CD4-positive, alpha-beta T cell treated with Interleukin-15 for 1 hour (primary cell): ENCODE data around the gene PITX2.

ENCODE experiments used
- DNase-seq: peaks from one replicate; pipeline ENCODE4 v3.0.0-alpha.2; 2020

PITX2 gene

DNA sequence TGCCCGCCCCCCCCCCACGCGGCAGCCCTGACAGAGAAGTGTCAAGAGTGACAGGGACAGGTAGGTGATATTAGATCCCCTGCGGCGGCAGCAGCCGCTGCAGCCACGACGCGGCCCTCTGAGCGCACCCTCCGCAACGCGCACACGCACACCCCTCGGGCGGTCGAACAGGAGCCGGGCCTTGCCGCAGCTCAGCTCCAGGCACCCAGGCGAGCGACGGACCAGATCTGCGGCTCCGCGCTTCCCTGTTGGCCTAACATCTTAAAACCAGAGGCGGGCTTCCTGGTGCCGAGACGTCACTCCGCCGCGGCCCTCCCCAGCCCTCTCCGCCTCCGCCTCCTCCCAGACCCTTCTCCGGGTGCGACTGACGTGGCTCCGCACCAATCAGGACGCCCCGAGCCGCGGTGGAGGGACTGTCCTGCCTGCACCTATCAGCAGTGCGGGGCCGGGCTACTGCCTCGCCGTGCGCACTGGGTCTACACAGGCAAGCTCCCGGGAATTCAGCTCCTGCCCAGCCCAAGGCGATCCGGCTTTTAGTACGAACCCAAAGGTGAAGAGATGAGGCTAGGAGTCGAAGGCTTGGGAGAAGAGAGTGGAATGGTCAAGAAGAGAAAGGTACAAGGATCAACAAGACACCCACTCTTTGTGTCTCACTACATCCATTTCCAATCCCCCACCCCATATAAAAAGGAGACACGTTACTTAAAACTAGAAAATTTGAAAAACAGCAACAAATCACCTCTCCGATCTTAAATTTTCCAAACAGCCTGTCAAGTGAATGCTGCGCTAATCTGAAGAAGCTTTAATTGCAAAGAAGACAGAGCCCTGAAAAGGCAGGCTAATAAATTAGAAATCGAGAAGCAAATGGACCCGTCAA lies at the start of gene PITX2:
PITX2 (minus strand) TSS at position 237 of the 877 bp plus-strand sequence. CDS start 617 bp downstream, outside the sequence.
- DNase-seq, result no peak

DNA sequence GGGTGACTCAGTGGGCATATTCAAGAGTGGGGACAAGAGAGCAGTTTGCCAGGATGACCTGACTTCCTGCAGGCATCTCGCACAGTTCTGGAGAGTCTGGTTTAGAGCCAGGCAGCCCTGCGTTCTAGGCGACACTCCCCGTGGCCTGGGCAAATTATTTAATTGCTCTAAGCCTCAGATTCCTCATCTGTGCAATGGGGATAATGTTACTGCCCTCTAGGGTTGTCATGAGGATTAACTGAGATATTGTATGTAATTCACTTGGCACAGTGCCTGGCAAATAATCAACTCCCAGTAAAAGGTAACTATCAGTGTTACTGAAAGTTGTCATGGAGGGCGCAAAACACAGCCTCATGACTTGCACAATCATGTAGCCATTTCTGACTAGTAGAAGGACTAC lies 48.8 kb upstream of the PITX2 start:
- no peak for DNase-seq

DNA sequence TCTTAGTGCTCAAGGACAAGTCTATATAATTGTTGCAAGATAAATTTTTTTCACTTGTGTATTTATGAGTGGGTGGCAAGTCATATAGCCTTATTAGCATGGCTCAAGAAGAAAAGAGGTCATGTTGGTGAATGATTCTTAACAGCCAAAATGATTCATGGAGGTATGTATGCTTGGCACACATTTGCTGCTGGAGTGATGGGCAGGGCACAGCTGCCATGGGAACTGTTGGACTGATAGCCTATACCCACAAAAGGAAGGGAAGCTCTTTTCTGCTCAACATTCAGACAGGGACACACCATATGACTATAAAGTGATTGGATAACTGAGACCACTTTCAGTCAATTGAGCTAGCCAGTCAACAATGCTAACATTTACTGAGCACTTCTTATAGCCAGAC lies 46.8 kb upstream of the PITX2 start:
- no peak for DNase-seq

DNA sequence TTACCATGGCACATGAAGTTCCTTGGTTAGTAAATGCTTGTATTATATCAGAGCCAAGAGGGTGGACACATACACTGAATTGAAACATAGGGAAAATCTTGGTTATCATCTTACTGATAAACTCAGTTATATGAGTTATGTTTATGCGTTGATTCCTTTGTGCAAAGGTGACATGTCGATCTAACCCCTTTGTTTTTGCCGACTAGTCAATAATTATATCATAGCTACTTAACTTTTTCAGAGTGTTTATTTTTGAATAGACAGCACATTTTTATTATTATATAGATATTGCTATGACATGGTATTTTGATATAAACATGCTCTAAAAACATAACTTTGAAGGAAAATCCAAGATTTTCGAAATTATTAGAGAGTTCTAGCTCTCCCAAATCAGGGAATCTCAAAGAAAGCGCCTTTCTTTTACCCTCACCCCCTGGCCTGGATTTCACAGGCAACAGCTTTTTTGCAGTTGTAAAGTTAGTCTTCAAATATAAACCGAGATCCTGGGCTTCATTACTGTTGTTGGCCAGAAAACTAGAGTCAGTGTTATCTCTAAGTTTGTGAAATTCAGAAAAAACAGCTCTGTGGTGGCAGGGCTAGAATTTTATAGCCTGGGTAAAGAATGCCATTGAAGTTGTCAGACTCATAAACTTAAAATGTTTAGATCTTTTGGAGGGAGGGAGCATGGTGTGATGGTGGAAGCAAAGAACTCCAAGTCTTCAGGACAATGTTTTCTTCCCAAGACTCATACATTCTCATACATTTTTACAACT lies 45.8 kb upstream of the PITX2 start:
- DNase-seq, result no peak

DNA sequence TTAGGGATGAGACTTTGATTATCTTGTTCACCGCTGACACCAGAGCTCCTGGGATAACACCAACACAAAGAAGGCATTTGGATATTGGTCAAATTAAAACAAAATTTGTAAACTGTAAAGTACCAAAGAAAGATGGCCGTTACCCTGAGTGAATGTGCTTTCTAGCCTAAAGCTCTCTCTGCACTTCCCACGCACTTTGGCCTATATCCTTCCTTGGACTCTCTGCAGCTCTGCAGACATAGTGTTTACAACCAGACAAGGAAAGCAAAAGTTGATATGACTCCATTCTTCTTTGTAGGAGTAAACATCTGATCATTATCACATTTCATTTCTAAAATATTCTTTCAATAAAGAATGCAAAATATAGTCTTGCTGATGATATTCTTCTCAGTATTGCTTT lies 44.8 kb upstream of the PITX2 start:
- DNase-seq, result no peak

DNA sequence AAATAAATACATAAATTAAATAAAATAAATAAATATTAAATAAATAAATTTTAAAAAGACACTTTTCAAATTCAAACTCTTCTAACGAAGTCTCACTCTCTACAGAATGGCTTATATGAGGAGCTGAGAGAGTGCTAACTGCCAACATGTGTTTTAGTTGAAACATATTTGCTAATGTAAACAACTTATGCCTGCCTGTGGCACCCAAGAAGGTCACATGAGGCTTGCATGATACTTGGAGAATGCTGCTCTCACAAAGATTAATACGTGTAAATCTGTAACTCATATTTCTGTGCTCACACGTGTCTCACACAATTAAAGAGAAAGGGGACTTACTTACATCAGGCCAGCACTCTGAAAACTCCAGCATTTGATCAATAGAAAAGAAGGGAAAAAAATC lies 43.2 kb upstream of the PITX2 start:
- no peak for DNase-seq

DNA sequence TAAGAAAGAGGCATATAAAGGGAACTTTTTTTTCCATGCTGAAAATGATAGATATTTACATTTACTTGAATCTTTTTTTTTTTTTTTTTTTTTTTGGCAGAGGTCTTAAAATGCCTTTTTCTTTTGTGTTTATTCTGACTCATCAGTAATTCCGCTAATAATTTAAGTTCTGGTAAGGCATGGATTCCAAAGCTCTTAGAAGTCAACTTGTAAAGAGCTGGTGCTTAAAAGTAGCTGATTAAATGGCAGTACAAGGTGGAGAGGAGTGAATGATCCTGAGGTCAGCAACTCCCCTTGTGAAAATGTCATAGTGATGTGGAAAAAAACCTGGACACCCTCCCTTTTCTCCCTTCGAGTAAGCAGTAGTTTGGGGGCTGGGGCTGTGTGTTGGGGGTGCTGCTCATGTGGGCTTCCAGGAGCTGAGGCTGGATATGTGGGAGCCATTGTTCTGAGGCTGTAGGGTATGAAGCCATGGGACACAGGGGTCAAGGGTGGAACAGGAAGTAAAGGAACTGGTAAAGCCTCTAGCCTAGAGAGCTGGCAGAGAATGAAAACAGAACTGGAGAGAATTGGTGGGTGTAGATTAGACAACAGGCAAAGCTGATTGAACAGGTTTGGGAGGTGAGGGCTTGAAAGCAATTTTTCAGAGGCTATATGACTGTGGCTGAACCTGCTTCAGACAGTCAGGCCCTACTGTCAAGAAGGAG lies 41.0 kb upstream of the PITX2 start:
- no peak for DNase-seq

DNA sequence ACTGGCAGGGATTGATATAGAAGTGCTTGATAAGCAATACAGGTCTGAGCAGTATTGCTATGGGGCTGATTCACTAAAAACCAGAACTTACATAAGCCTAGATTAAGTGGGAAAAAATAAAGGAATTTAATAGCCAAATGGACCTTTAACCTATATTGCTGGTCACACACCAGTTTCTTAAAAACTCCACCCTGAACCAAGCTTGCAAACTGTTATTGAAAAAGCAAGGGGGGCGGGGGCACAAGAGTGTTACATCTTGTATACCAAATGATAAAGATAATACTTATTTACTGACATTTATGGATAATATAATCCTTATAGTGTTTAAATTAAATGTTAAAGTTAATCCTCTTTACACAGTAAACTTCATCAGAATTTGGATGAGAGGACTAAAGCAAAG lies 40.3 kb upstream of the PITX2 start:
- DNase-seq, result no peak

DNA sequence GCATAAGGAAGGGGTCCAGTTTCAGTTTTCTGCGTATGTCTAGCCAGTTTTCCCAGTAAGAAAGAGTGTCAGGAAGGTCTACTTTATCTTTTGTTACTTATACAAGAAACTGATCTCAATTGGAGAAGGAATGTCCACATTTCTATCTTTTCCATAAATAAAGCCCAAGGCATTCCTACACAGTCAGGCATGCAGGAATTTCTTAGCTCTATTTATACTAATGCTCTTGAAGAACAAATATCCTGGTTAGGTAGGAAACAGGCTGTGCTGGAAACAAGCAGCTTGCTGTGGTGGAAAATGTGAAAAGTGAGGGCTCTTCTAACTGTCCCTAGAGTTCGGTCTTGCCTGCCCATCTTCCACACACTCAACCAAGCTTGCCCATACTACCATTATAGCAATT lies 37.9 kb upstream of the PITX2 start:
- no peak for DNase-seq

DNA sequence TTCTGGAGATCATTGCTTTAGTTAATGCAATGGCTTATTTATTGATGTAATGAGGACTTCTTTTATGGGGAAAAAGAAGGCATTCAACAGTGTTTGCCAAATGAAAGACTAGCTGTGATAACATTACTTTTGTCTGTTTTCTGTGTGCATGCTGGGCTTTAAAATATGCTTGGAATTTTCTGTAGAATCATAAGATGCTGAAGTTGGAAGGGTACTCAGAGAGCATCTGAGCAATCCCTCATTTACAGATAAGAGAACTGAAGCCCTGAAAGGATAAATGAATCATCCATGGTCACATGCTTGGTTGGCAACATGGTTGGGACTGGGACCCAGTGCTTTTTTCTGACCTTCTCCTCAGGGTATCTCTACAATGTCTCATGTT lies 31.4 kb upstream of the PITX2 start:
- DNase-seq, result no peak

DNA sequence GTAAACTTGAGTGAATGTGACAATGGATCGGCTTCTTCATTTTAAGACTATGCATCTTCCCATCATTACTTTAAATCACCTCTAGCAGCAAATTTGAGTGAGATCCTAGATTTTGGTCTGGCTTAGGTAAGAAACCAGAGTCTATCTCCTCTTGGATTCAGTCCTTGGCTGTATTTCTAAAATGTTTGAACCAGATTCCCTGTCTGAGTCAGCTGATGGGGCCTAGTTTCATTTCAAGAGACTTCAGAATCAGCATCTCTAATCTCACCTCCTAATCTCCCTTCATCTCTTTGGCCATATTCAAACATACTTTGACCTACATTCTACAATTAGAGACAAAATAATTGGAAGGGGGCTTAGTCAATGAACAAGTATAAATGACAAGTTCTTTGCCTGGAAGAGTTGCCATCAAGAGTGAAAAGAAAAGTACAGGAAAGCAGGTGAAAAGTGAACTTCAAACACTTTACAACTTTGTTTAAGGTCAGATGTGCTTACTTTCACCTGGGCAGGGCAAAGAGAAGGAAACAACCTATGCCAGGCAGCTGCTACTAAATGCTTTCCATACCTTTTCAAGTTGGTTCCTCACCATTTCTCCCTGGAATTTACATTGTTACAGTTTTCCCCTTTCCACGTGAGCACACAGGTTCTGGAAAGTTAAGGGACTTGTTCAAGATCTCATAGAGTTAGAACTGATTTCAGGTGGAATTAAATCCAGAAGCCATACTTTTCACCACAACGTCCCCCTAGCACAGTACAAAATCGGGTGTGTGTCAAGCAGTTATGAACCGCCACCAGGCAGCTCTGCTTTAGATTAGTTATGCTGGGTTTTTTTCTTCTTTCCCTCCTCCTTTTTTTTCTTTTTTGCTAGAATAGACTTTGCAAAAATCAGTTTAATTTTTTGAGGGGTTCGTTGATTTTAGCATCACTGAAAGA lies 30.7 kb upstream of the PITX2 start:
- DNase-seq, result no peak

DNA sequence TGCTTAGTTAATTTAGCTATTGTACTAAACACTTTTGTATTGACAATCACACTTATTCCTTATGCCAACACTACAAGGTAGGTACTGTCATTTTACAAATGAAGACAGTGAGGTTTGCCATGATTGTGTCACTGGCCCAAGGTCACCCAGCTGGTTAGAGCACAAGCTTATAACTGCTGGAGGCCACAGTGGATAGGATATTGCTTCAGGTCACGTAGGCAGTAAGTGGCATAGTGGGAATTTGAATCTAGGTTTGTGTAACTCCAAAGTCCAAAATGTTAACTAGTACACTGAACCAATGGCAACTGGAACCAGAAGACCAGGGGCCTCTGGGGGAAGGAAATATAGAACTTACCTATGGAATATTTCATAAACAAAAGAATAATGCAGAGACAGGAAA lies 21.1 kb upstream of the PITX2 start:
- no peak for DNase-seq

DNA sequence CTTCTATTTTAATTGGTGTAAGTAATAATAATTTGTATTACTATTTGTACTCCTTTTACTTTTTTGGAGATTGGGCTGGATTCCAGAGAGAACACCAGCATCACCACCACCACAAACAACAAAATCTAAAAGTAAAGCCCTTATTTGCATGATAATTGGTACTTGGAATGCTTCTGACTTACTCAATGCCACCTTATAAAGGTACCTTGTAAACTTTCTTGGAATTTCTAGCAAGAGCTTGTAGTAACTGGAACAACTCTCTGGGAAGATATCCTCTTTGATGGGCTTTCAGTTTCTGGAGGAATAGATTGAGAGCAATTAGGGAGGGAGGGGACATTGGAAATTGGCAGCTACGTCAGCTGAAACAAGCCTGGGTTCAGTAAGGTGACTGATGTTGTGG lies 20.2 kb upstream of the PITX2 start:
- no peak for DNase-seq

DNA sequence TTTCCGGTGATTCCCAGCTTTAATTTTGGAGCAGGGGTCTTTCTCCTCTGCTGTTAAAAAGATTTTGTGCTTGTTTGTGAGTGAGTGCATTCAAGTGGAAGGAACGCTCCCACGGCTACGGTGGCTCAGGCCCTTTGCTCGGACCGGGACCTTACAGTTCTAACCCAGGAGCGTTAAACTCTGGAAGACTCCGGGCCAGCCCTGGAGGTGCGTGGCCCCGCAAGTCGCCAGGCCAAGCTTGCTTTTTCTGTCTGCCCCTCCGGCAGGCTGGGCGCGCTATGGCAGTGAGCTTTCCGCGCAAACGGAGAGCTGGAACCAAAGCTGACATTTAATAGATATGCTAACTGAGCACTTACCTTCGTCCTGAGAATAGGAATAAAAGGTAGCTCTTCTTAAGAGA lies 18.3 kb upstream of the PITX2 start:
- DNase-seq, result no peak

DNA sequence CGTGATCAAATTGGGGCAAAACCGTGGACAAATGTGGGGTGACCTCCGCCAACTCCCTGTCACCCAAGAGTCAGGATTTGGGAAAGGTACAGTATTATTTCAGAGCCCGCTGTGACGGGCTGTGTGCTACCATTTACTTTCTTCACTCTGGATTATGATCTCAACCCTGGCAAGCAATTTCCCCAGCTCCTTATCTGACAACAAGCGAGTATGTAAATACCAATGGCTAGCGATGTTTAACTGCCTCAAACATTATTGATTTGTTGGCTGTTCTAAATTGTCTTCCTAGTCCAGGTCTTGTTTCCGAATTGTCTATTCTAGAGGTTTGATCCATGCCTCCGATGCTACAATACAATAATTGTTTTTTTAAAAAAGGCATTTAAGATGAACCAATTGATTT lies 17.7 kb upstream of the PITX2 start:
- no peak for DNase-seq

DNA sequence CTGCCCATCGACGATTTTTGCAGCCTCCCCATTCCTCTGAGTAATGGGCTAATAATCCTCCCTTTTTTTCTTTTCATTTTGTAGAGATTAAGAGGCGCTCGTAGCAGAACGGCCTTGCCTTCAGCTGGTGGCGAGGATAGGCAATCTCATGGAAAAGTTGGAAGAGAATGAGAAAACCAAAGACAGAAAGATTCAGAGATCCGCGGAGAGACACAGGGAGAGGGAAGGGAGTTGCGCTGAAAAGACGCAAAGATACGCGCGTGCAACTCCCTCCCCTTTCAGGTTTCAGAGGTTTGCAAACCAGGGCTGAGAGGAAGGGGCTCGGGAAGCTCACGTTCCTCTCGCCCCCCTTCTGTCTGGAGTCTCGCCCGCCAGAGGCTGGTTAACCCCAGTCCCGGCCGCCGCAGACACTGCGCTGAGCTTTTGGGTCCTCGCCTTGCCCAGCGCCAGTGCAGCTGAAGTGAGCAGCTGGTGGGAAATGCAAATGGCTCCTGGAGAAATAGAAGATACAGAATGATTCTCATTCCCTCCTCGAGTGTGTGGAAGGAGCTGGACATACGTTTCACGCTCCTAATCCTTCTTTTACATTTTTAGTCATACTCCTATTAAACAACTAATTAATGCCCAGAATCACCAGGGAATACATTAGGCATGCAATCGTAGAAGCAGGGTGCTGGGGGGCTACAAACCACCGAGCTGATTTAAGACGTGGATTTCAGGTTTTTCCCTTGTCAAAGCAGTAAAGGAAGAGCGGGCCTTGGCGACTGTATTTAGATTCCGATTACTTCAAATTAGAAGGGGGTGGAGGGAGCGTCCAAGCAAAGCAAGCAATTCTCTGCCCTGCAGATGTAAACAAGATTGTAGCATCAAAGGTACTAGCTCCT lies 16.6 kb upstream of the PITX2 start:
- no peak for DNase-seq

DNA sequence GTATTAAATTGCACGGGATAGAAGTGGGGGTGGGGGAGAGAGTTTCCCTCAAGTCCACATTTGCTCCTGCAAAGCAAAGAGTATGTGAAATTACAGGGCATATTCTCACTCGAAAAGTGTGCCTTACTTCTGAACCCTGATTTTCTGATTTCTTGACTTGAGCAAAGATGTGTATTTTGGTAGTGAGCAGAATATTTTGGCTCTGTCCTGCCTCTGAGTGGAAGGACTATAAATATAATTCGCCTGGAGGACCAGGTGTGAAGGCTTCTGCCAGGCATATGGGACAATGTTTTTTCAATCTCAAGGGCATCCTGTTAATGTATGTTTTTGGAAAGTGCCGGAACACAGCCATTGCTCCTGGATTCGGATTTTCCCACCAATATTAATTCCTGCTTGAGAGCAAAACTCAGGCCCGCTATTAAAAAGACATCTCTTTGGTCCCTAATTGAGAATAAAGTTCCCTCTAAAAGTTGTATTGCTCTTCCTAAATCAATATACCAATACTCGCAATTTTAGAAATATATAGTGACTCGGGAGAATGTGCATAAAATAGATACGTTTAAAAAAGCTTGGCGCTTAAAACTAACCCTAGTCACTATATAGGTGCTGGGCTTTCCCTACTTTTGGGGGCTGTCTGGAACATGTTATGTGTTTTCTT lies 15.3 kb upstream of the PITX2 start:
- DNase-seq, result no peak

DNA sequence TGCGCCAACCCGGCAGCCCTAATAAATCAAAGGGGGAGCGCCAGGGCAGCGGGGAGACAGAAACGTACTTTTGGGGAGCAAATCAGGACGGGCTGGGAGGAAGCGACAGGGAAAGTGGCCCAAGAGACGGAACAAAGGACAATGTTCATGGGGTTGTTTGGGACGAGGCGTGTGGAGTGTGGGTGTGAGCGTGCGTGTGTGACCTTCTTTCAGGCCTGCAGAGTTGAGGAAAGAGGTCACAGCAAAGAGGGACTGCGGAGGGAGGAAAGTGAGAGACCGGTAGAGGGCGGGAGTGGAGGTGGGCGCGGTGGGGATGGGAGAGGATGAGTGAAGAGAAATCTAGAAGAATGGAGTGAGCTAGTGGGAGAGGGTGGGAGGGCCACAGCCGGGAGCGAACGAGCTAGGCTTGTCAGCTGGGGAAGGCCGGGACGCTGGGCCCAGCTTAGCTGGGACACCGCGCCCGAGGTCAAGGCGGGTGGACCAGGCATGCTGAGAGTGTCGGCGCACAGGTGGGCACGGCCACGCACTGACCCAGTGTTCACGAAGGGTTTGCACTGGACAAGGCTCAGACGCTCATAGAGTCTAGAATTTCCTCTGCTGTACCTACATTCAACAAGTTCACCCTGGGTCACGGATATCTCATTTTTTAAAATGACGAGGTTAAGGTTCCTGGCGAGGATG lies 14.7 kb upstream of the PITX2 start:
- DNase-seq, result no peak

DNA sequence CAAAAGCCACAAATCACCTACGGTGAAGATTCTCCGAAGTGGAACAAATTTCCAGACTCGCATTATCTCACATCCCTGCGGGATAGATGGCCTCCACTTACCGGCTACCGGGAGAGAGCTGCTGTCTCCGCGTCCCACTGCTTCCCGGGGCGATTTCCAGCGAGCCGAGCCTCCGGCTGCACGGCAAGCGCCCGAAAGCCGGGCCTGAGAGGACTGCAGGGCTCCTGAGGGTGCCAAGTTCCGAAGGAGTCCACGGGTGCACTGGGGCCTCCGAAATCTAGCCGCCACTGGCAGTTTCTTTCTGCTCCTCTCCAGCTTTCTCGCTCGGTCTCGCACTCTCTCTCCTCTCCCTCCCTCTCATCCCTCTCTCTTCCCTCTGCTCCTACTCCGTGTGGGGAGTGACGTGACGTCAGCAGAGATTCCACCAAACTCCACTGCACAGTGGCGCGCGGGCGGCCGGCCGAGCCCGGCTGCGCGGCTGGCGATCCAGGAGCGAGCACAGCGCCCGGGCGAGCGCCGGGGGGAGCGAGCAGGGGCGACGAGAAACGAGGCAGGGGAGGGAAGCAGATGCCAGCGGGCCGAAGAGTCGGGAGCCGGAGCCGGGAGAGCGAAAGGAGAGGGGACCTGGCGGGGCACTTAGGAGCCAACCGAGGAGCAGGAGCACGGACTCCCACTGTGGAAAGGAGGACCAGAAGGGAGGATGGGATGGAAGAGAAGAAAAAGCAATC lies 14.0 kb upstream of the PITX2 start:
- no peak for DNase-seq
